Loucy (cell line): ENCODE measurements around the gene TRIM33.

Experiments
- CTCF ChIP-seq: fragments of 200-600 bp; sonication (generic); conservative IDR thresholded peaks from 2 replicates; pipeline ENCODE4 v1.5.1; 2014; ENCODE audit warnings: mild to moderate bottlenecking, antibody characterized with exemption, low read length
- EZH2phosphoT487 ChIP-seq: fragments of 200-600 bp; IDR thresholded peaks from 2 replicates; pipeline ENCODE4 v1.6.1; 2018; ENCODE audit warnings: antibody characterized with exemption, mild to moderate bottlenecking, moderate library complexity, borderline replicate concordance

- TF ChIP-seq CTCF (no peak), EZH2phosphoT487 (no peak)
Measured at GRCh38 chr1:114437812-114438211, 73.2 kb downstream of the TRIM33 start.
